NB4 (cell line): ENCODE measurements around the gene CTAGE15.
"Not testable (repeated sequence)": the region's sequence is repeated elsewhere in the genome, so short reads cannot be mapped to it uniquely, and the experiment has no call there.

Experiments used
- MYC ChIP-seq: IDR thresholded peaks from 2 replicates; pipeline ENCODE4 v1.6.1; 2011; ENCODE audit warnings: low read depth, low read length
- POLR2A ChIP-seq: IDR thresholded peaks from 2 replicates; pipeline ENCODE4 v1.6.1; 2011; ENCODE audit warnings: mild to moderate bottlenecking; ENCODE audit not compliant: insufficient read length; ENCODE audit errors: extremely low read depth
- TF ChIP-seq, protein P1 (sequence below): IDR thresholded peaks from one replicate; pipeline ENCODE4 v1.5.1; 2012; ENCODE audit warnings: low read depth, low read length
- TF ChIP-seq, protein P2 (sequence below): IDR thresholded peaks from 2 replicates; pipeline ENCODE4 v1.6.1; 2011; ENCODE audit warnings: low read depth, low read length

DNA sequence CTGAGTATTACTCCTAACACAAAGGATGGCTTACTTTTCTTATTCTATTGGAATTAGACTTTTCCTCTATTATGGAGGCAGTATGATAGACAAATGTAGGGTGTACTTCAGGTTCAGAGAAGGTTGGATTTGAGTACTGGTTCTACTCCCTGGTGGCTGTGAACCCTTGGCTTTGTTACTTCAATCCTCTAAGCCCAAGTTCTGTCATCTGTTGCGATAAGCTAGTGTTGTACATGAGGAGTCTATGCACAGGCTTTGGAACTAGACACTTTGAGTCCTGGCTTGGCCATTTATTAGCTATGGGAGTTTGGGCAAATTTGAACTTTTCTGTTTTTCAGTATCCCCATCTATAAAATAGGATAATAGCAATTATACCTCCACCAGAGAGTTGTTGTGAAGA is 39.7 kb upstream of the CTAGE15 start:
- TF ChIP-seq, protein P1, sequence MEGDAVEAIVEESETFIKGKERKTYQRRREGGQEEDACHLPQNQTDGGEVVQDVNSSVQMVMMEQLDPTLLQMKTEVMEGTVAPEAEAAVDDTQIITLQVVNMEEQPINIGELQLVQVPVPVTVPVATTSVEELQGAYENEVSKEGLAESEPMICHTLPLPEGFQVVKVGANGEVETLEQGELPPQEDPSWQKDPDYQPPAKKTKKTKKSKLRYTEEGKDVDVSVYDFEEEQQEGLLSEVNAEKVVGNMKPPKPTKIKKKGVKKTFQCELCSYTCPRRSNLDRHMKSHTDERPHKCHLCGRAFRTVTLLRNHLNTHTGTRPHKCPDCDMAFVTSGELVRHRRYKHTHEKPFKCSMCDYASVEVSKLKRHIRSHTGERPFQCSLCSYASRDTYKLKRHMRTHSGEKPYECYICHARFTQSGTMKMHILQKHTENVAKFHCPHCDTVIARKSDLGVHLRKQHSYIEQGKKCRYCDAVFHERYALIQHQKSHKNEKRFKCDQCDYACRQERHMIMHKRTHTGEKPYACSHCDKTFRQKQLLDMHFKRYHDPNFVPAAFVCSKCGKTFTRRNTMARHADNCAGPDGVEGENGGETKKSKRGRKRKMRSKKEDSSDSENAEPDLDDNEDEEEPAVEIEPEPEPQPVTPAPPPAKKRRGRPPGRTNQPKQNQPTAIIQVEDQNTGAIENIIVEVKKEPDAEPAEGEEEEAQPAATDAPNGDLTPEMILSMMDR: not testable (repeated sequence)
- TF ChIP-seq POLR2A, MYC: not testable (repeated sequence)
- TF ChIP-seq, protein P2, sequence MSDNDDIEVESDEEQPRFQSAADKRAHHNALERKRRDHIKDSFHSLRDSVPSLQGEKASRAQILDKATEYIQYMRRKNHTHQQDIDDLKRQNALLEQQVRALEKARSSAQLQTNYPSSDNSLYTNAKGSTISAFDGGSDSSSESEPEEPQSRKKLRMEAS: not testable (repeated sequence)
